Right lobe of liver (tissue), 4 donors: ENCODE measurements around the gene RTP1.

ENCODE experiments used
- POLR2A ChIP-seq: fragments of 450-650 bp; IDR thresholded peaks from one replicate; pipeline ENCODE4 v1.6.1; 2017; ENCODE audit warnings: antibody characterized with exemption, mild to moderate bottlenecking
- TF ChIP-seq, protein P1 (sequence below), 4 donors: fragments of 200-600 bp in 3 of 4; fragments of 450-650 bp in 1 of 4; IDR thresholded peaks; one replicate each; pipeline versions ENCODE4 v1.5.1 to v1.8.0; 2016 to 2022; ENCODE audit warnings: antibody characterized with exemption in 4 of 4, mild to moderate bottlenecking in 2 of 4
- donor health status: DM: no; HTN: no; CAD: no.
- donor health status: DM: no; HTN: no; CAD: no.
- donor health status: DM: no; HTN: yes; CAD: no.

DNA sequence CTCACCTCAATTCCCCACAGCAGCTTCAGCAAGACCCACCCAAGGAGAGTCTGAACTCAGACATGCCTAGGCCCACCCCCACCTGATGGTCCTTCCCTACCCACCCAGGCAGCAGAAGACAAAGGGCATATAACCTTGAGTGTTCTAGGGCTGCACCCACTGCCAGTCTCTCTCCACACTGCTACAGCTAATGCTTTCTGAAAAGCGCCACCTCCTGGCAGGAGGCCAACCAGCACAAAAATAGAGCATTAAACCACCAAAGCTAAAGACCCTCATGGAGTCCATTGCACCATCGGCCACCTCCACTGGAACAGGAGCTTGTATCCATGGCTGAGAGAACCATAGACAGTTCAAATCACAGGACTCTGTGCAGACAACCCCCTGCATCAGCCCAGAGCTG is 46.7 kb upstream of the RTP1 start:
- TF ChIP-seq, protein P1, sequence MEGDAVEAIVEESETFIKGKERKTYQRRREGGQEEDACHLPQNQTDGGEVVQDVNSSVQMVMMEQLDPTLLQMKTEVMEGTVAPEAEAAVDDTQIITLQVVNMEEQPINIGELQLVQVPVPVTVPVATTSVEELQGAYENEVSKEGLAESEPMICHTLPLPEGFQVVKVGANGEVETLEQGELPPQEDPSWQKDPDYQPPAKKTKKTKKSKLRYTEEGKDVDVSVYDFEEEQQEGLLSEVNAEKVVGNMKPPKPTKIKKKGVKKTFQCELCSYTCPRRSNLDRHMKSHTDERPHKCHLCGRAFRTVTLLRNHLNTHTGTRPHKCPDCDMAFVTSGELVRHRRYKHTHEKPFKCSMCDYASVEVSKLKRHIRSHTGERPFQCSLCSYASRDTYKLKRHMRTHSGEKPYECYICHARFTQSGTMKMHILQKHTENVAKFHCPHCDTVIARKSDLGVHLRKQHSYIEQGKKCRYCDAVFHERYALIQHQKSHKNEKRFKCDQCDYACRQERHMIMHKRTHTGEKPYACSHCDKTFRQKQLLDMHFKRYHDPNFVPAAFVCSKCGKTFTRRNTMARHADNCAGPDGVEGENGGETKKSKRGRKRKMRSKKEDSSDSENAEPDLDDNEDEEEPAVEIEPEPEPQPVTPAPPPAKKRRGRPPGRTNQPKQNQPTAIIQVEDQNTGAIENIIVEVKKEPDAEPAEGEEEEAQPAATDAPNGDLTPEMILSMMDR (IDR thresholded peaks at IDR 0.05): no peak
- no peak for TF ChIP-seq POLR2A
